SH-SY5Y (cell line): ENCODE measurements around the gene RTN3.

Source experiments
- GATA2 ChIP-seq: IDR thresholded peaks from 2 replicates; pipeline ENCODE4 v1.6.1; 2011; ENCODE audit warnings: mild to moderate bottlenecking, low read depth, low read length
- GATA3 ChIP-seq: IDR thresholded peaks from 2 replicates; pipeline ENCODE4 v1.6.1; 2011; ENCODE audit warnings: low read depth, mild to moderate bottlenecking, low read length, moderate library complexity

DNA sequence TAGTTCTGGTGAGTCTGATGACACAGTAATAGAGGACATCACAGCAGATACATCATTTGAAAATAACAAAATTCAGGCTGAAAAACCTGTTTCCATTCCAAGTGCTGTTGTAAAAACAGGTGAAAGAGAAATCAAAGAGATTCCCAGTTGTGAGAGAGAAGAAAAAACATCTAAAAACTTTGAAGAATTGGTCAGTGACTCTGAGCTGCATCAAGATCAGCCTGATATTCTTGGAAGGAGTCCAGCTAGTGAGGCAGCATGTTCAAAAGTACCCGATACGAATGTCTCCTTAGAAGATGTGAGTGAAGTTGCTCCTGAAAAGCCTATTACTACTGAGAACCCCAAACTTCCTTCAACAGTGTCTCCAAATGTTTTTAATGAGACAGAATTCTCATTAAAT, 38.7 kb downstream of the RTN3 start:
- TF ChIP-seq GATA2 (no peak), GATA3 (no peak)
